Right lobe of liver (tissue), 6 donors: ENCODE results near the gene ASIC2. TPM values are rescaled to one million over a fixed set of nuclear protein-coding genes. Genes with fewer than 3 reads are reported as not detected.

ENCODE experiments used
- ATAC-seq, 4 donors: fragments of 200-7000 bp; cut with Tn5 transposase; one replicate each; pipeline ENCODE4 v1.9.1; 2020; ENCODE audit warnings: mild to moderate bottlenecking in 4 of 4, moderate library complexity in 4 of 4
- DNase-seq, 3 donors: peaks; one replicate each; pipeline ENCODE4 v3.0.0-alpha.2; 2020
- H3K27ac ChIP-seq, 3 donors: fragments of 200-600 bp; one replicate each; pipeline ENCODE4 v1.8.0; 2022
- H3K27me3 ChIP-seq, 2 donors: fragments of 200-600 bp; one replicate each; pipeline ENCODE4 v1.8.0; 2022
- H3K36me3 ChIP-seq, 4 donors: fragments of 200-600 bp; sonication (generic) in 1 of 4; one replicate each; pipeline versions ENCODE4 v1.5.1 to v1.8.0; 2017 to 2022; ENCODE audit warnings: control low read depth in 1 of 4
- H3K4me1 ChIP-seq, 4 donors: fragments of 200-600 bp; sonication (generic) in 1 of 4; one replicate each; pipeline versions ENCODE4 v1.5.1 to v1.8.0; 2017 to 2022; ENCODE audit warnings: control low read depth in 1 of 4
- H3K4me3 ChIP-seq, 3 donors: fragments of 200-600 bp; one replicate each; pipeline ENCODE4 v1.8.0; 2022
- H3K9me3 ChIP-seq, 4 donors: fragments of 200-600 bp; sonication (generic) in 1 of 4; one replicate each; pipeline versions ENCODE4 v1.5.1 to v1.8.0; 2017 to 2022; ENCODE audit warnings: control low read depth in 1 of 4
- POLR2A ChIP-seq: fragments of 450-650 bp; IDR thresholded peaks from one replicate; pipeline ENCODE4 v1.6.1; 2017; ENCODE audit warnings: antibody characterized with exemption, mild to moderate bottlenecking
- WGBS: methylation state at CpG from one replicate; pipeline ENCODE4 v1.1.6; 2018; ENCODE audit warnings: low coverage, low lambda C conversion rate; ENCODE audit not compliant: insufficient coverage; ENCODE audit errors: missing lambda C conversion rate; 5-methylcytosine and 5-hydroxymethylcytosine counted together
- intact Hi-C, 2 donors: fragments of 100-400 bp; cut with DNase I; formaldehyde crosslinking; loops; one replicate each; pipeline versions ENCODE4 v1.11.2 to v1.14.1; 2022
- total RNA-seq, 6 experiments: library from RNA; depleted of rRNA in 2 of 6; stranded (reverse); fragments of >200 nt in 2 of 6; fragmentation: NEBNext Ultra II Directional in 3 of 6; extraction: Animal tissue kit (Norgen Biotek cat#: 25700) in 3 of 6; gene quantifications; one replicate each; pipeline versions ENCODE4 v1.1.0 to v1.2.4, GENCODE V29; 2016 to 2023
- TF ChIP-seq, protein P1 (sequence below), 4 donors: fragments of 200-600 bp in 3 of 4; fragments of 450-650 bp in 1 of 4; IDR thresholded peaks; one replicate each; pipeline versions ENCODE4 v1.5.1 to v1.8.0; 2016 to 2022; ENCODE audit warnings: antibody characterized with exemption in 4 of 4, mild to moderate bottlenecking in 2 of 4
- donor health status: DM: no; HTN: yes; CAD: no.
- donor health status: DM: no; HTN: no; CAD: no.
- donor health status: DM: no; HTN: no; CAD: no.
- donor health status: DM: no; HTN: yes; CAD: no.
- donor health status: DM: no; HTN: yes; CAD: no.

The ASIC2 gene
- total RNA-seq, 6 experiments from 2014 or later, result 0.11 to 0.31 (median 0.12) TPM; not detected in 3

DNA sequence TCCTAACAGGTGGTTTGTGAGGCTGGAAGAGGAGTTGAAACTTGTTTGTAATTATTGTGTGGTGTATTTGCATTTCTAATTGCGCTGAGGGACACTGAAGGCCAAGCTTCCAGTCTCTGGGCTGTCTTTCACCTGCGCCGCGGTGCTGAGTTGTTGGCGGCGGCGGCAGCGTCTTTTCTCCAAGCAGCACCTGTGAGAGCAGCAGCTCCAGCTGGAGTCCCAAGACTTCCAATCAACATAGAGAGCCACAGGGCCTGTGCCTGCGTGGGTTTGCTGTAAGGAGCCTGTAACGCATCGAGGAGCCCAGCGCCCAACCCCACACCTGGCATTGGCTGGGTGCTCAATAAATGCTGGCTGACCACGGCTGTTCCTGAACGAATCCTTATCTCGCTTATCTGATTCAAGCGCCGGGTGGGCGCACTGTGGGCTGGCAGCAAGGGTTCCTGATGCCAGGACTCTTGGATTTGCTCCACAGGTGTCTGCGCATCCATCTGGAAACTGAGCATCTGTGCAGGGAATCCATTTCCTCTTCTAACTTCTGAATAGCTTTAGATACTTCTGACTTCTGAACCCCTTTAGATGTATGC, 138.1 kb downstream of the ASIC2 start:
- H3K27me3 ChIP-seq, result no peaks in the 10 kb centered on the region
- 22% methylated on average over 4 of the region's 19 CpGs for WGBS
- H3K9me3 ChIP-seq, result no peaks in the 10 kb centered on the region
- no peak for DNase-seq
- no peak for ATAC-seq
- no peak overlapping the region for H3K27ac ChIP-seq
- no peak for TF ChIP-seq POLR2A
- H3K36me3 ChIP-seq, result no peaks in the 10 kb centered on the region
- intact Hi-C loops, result no loop called here
- H3K4me3 ChIP-seq, result no peak overlapping the region
- H3K4me1 ChIP-seq, result no peaks in the 10 kb centered on the region

DNA sequence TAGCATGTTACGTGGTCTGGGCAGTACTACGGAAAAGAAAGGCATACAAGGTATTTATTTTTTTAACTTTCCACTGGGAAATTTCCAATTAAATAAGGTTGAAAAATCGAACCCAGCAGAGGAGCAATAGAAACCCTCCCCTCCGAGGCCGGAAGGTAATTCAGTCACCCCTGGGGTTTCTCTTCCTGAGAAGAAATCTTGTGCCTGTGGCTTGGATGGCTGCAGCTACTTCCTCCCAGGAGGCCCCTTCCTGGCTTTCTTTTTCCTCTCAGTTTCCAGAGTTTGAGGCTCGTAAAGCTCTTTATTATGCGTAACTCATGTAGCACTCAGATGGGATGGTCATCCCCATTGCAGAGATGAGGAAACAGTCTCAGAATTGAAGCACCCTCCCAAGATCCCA, 140.3 kb downstream of the ASIC2 start:
- no peaks in the 10 kb centered on the region for H3K9me3 ChIP-seq
- no peaks in the 10 kb centered on the region for H3K4me1 ChIP-seq
- no peaks in the 10 kb centered on the region for H3K27me3 ChIP-seq
- TF ChIP-seq, protein P1, sequence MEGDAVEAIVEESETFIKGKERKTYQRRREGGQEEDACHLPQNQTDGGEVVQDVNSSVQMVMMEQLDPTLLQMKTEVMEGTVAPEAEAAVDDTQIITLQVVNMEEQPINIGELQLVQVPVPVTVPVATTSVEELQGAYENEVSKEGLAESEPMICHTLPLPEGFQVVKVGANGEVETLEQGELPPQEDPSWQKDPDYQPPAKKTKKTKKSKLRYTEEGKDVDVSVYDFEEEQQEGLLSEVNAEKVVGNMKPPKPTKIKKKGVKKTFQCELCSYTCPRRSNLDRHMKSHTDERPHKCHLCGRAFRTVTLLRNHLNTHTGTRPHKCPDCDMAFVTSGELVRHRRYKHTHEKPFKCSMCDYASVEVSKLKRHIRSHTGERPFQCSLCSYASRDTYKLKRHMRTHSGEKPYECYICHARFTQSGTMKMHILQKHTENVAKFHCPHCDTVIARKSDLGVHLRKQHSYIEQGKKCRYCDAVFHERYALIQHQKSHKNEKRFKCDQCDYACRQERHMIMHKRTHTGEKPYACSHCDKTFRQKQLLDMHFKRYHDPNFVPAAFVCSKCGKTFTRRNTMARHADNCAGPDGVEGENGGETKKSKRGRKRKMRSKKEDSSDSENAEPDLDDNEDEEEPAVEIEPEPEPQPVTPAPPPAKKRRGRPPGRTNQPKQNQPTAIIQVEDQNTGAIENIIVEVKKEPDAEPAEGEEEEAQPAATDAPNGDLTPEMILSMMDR (IDR thresholded peaks at IDR 0.05), result no peak
- no peak overlapping the region for H3K4me3 ChIP-seq
- 24% methylated on average over 7 of the region's 7 CpGs for WGBS
- no peak for DNase-seq
- intact Hi-C loops, result no loop called here
- H3K36me3 ChIP-seq, result no peaks in the 10 kb centered on the region
- no peak overlapping the region for H3K27ac ChIP-seq
- ATAC-seq, result no peak

DNA sequence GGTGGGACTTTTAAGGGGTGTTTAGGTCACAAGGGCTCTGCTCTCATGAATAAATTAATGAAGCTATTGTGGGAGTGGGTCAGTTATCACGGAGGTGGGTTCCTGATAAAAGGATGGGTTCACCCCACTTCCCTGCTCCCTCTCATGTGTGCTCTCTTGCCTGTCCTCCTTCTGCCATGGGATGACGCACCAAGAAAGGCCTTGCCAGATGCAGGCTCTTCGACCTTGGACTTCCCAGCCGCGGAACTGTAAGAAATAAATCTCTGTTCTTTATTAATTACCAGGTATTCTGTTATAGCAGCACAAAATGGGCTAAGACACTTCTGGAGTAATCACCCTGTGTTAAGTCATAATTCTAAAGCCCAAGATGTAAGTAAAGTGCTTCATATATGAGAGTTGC, 141.5 kb downstream of the ASIC2 start:
- ATAC-seq, result no peak
- Histone ChIP-seq H3K36me3 (no peaks in the 10 kb centered on the region), H3K9me3 (no peaks in the 10 kb centered on the region), H3K27me3 (no peaks in the 10 kb centered on the region), H3K4me3 (no peak overlapping the region), H3K4me1 (no peaks in the 10 kb centered on the region), H3K27ac (no peak overlapping the region)
- intact Hi-C loops, result no loop called here
- TF ChIP-seq, protein P1 (IDR thresholded peaks at IDR 0.05), result no peak
- TF ChIP-seq POLR2A, result no peak
- WGBS, result 48% methylated on average over 5 of the region's 5 CpGs
- no peak for DNase-seq

DNA sequence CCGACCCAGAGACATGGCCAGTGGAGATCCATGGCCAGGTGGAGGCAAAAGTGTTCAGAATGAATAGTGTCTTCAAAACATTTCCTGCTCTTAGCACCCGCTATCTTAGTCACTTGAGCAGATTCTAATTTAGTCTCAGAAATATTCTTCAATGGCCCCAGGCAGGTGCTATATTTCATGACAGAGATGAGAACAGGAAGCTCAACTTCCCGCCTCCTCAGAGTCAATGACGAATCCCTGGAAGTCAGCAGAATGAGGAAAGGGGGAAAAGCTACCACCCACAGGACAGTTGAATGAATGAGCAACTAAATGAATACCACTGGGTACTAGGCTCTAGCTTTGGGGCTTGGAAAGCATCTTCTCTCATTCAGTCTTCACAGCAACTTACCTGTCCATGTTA, 147.2 kb downstream of the ASIC2 start:
- Histone ChIP-seq H3K27ac (no peak overlapping the region), H3K27me3 (no peaks in the 10 kb centered on the region), H3K9me3 (no peaks in the 10 kb centered on the region), H3K36me3 (no peaks in the 10 kb centered on the region), H3K4me1 (no peaks in the 10 kb centered on the region), H3K4me3 (no peak overlapping the region)
- no peak for TF ChIP-seq POLR2A
- TF ChIP-seq, protein P1 (IDR thresholded peaks at IDR 0.05), result no peak
- intact Hi-C loops, result no loop called here
- ATAC-seq (no peak), DNase-seq (no peak)
- WGBS, result 63% methylated on average over 2 of the region's 4 CpGs

DNA sequence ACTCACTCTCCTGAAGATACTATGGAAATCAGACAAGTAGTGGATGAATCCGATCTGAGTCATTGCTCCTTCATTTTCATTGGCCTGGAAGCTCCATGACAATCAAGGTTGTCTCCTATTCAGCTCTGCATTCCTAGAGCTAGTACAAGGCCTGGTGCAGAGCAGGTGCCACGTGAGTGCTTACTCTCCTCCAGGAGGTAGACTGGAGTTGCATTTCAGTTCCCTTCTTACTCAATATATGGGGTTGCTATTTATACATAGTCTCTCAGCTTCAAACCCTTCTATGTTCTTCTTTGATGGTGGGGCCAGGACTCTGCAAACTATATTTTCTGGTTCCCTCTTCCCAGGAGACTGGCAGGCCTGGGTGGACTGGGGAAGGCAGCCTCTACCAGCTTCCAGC, 148.3 kb downstream of the ASIC2 start:
- no peak for DNase-seq
- TF ChIP-seq POLR2A, result no peak
- TF ChIP-seq, protein P1 (IDR thresholded peaks at IDR 0.05), result no peak
- no peaks in the 10 kb centered on the region for H3K36me3 ChIP-seq
- H3K9me3 ChIP-seq, result no peaks in the 10 kb centered on the region
- WGBS, result 33% methylated on average over 1 of the region's 2 CpGs
- intact Hi-C loops, result no loop called here
- no peak overlapping the region for H3K27ac ChIP-seq
- no peaks in the 10 kb centered on the region for H3K4me1 ChIP-seq
- H3K27me3 ChIP-seq, result no peaks in the 10 kb centered on the region
- H3K4me3 ChIP-seq, result no peak overlapping the region
- ATAC-seq, result no peak
